AG10803 (cell line): ENCODE measurements around the gene ZSWIM5.
A peak's percentile ranks its signal among the peaks of the same experiment; 100 is the strongest.

Source experiments
- DNase-seq: peaks from one replicate; pipeline ENCODE4 v3.0.0; 2010; ENCODE audit warnings: low read depth
- H3K4me3 ChIP-seq: 2 replicates; pipeline ENCODE4 v1.5.1; 2011; ENCODE audit warnings: mild to moderate bottlenecking, low read length, control low read depth
- TF ChIP-seq, protein P1 (sequence below): conservative IDR thresholded peaks from 2 replicates; pipeline ENCODE4 v1.5.1; 2011; ENCODE audit warnings: mild to moderate bottlenecking, low read length, control low read depth, inconsistent platforms

The ZSWIM5 gene

DNA sequence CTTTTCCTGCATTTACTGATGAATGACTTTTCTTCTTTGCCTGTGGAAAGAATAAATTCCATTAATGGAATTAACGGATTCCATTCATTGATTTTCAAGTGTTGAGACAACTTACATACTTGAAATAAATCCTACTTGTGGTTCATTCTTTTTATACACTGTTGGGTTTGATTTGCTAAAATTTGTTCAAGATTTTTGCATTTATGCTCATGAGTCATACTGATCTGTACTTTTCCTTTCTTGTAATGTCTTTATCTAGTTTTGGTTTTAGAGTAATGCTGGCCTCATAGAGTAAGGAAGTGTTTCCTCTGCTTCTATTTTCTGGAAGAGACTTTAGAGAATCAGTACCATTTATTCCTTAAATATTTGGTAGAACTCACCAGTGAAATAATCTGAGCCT is 180.0 kb downstream of the ZSWIM5 start:
- no peak overlapping the region for H3K4me3 ChIP-seq
- peak; percentile 16 for DNase-seq
- TF ChIP-seq, protein P1, sequence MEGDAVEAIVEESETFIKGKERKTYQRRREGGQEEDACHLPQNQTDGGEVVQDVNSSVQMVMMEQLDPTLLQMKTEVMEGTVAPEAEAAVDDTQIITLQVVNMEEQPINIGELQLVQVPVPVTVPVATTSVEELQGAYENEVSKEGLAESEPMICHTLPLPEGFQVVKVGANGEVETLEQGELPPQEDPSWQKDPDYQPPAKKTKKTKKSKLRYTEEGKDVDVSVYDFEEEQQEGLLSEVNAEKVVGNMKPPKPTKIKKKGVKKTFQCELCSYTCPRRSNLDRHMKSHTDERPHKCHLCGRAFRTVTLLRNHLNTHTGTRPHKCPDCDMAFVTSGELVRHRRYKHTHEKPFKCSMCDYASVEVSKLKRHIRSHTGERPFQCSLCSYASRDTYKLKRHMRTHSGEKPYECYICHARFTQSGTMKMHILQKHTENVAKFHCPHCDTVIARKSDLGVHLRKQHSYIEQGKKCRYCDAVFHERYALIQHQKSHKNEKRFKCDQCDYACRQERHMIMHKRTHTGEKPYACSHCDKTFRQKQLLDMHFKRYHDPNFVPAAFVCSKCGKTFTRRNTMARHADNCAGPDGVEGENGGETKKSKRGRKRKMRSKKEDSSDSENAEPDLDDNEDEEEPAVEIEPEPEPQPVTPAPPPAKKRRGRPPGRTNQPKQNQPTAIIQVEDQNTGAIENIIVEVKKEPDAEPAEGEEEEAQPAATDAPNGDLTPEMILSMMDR = no peak

DNA sequence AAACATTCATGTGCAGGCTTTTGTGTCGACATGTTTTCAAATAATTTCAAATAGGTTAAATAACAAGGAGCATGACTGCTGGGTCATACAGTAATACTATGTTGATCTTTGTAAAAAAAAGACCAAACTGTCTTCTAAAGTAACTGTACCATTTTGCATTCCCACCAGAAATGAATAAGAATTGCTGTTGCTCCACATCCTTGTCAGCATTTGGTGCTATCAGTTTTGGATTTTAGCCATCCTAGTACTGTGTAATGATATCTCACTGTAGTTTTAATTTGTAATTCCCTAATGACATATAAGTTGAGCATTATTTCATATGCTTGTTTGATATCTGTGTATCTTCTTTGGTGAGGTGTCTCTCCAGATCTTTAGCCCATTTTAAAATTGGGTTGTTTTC is 182.7 kb downstream of the ZSWIM5 start:
- DNase-seq = no peak
- TF ChIP-seq, protein P1 = no peak

DNA sequence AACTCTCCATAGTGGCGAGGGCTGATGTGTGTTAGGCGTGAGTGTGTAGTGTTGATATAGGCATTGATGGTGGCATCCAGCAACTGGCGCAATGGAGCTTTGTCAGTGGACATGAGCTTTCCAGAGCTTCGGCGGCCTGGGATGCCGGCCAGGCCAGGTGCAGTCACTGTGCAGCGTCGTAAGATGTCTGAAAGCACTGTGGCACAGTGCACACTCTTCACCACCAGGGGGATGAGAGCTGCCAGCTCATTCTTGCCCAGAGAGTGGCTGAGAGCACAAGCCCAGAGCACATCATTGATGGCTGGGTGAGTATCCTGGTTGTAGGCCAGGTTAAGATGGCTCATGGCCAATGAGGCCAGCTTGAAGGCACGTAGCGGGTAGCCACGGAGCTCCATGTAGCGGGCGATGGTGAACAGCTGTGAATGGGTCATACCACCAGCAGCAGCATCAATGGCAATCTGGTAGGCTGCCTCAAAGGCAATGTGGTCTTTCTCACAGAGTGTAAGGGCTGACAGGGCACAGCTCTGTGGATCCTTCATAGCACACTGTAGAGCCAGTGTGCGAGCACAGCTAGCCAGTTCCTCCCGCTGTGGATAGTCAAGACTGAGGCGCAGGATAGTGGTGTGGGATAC is 187.7 kb downstream of the ZSWIM5 start:
- no peak overlapping the region for H3K4me3 ChIP-seq
- DNase-seq = peak; percentile 53
- TF ChIP-seq, protein P1 = peak; percentile 83

More for the DNA sequence above, 182.7 kb downstream of the ZSWIM5 start:
- H3K4me3 ChIP-seq = no peak overlapping the region

DNA sequence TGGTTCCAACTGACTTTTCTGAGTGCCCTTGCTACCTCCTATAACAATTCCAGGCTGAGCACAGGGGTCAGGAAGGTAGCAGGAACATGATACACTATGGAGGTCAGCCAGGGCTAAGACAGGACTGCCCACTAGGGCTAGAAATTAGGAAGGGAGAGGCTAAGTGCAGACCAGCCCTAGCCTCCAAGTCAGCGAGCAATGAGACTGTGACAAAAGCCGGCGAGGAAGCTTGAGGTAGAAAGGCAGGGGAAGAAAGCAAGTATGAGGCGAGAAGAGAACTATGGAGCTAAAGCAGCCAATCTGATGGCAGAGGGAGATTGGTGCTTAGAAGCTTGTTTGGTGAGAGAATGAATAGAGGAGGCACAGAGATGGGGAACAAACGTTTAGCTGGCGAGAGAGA is 189.6 kb downstream of the ZSWIM5 start:
- TF ChIP-seq, protein P1 = no peak
- no peak for DNase-seq
- H3K4me3 ChIP-seq = no peak overlapping the region

DNA sequence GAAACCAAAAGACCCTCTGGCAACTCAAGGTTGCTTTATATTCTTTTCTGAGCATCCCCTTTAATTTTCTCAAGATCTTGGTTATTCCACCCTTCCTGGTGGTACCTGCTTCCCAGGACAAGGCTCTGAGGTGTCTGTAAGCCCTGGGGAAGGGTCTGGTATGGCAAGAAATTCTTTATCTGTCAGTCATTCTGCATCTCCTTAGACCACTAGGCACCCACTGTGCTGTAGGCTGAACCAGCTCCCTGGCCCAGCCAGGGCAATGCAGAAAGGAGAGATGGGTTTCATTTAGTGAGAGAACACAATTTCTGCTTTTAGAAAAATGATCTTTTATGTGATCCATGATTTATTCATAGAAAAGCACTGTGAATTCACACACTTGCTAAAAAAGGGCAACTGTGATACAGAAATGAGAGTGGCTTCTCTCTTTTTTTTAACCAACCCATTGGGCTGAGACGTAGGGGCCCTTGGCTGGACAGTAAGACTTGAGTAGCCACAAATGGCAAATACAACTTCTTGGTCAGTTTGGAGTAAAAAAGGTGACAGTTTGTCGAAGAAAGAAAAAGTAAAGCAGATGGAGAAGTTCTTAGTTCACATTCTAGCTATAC is 190.2 kb downstream of the ZSWIM5 start:
- no peak overlapping the region for H3K4me3 ChIP-seq
- TF ChIP-seq, protein P1 = no peak
- DNase-seq = no peak

DNA sequence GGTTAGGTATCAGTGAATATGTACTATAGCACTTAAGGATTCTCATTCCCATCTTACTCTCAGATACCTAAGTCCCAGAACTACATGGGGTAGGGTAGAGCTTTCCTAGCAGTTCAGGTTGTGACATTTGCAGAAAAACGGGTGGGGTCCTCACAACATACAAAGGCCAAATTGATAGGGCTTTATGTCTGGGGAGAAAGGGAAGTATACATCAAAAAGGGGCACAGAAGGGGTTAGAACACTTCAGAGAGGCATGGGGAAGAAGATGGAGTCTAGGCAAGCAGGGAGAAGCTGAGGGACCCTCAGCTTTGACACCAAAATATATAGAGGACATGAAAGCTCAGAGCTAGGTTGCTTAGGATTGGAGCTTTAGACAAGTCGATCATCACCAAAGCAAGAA is 190.7 kb downstream of the ZSWIM5 start:
- no peak for DNase-seq
- TF ChIP-seq, protein P1 = no peak
- no peak overlapping the region for H3K4me3 ChIP-seq
